ENCODE measurements around the gene ARFGAP1. TPM values are rescaled to one million over a fixed set of nuclear protein-coding genes. Genes with fewer than 3 reads are reported as not detected.

Gene ARFGAP1
- total and polyA plus RNA-seq, 2 donors = 36.3 to 111 TPM

GRCh38 chr20:63290677-63291472 lies 18.3 kb downstream of the ARFGAP1 start:
- H3K4me3 ChIP-seq (ENCODE audit: low read length in 2 of 2) = no peak overlapping the region
- H3K27me3 ChIP-seq (ENCODE audit: control insufficient read depth in 2 of 2, insufficient read depth in 1 of 2, low read length in 1 of 2) = peaks cover 12 to 22% of the 10 kb centered on the region in 2 donors
- H3K27ac ChIP-seq (ENCODE audit: low read depth in 1 of 2, low read length in 1 of 2) = no peak overlapping the region
- peak in 3 of 9 donors; percentile 30 to 52 (median 31) for DNase-seq (ENCODE audit: low read depth in 6 of 9, low spot score in 9 of 9)
- H3K9me3 ChIP-seq (ENCODE audit: control insufficient read depth in 2 of 2, insufficient read depth in 1 of 2, low read length in 1 of 2) = no peaks in the 10 kb centered on the region
- H3K36me3 ChIP-seq (ENCODE audit: control insufficient read depth in 2 of 2, insufficient read depth in 2 of 2, low read length in 1 of 2) = peaks cover 18 to 33% of the 10 kb centered on the region in 2 donors
- 61% methylated on average over 26 of the region's 26 CpGs for WGBS
- H3K4me1 ChIP-seq (ENCODE audit: control insufficient read depth in 2 of 2, insufficient read depth in 2 of 2, low read length in 2 of 2) = peaks cover 0 to 2% of the 10 kb centered on the region in 2 donors

GRCh38 chr20:63291811-63292210 lies 19.2 kb downstream of the ARFGAP1 start:
- 92% methylated on average over 10 of the region's 10 CpGs for WGBS

GRCh38 chr20:63292292-63292701 lies 19.7 kb downstream of the ARFGAP1 start:
- 91% methylated on average over 16 of the region's 16 CpGs for WGBS
- H3K36me3 ChIP-seq (ENCODE audit: control insufficient read depth in 2 of 2, insufficient read depth in 2 of 2, low read length in 1 of 2) = peaks cover 9 to 23% of the 10 kb centered on the region in 2 donors
- no peak overlapping the region for H3K27ac ChIP-seq (ENCODE audit: low read depth in 1 of 2, low read length in 1 of 2)
- peaks cover 0 to 2% of the 10 kb centered on the region in 2 donors for H3K4me1 ChIP-seq (ENCODE audit: control insufficient read depth in 2 of 2, insufficient read depth in 2 of 2, low read length in 2 of 2)
- no peak overlapping the region for H3K4me3 ChIP-seq (ENCODE audit: low read length in 2 of 2)
- no peak for DNase-seq (ENCODE audit: low read depth in 6 of 9, low spot score in 9 of 9)
- H3K27me3 ChIP-seq (ENCODE audit: control insufficient read depth in 2 of 2, insufficient read depth in 1 of 2, low read length in 1 of 2) = peaks cover 20 to 36% of the 10 kb centered on the region in 2 donors
- H3K9me3 ChIP-seq (ENCODE audit: control insufficient read depth in 2 of 2, insufficient read depth in 1 of 2, low read length in 1 of 2) = no peaks in the 10 kb centered on the region

More at GRCh38 chr20:63291811-63292210, 19.2 kb downstream of the ARFGAP1 start:
- H3K9me3 ChIP-seq (ENCODE audit: control insufficient read depth in 2 of 2, insufficient read depth in 1 of 2, low read length in 1 of 2) = no peaks in the 10 kb centered on the region
- peaks cover 13 to 26% of the 10 kb centered on the region in 2 donors for H3K36me3 ChIP-seq (ENCODE audit: control insufficient read depth in 2 of 2, insufficient read depth in 2 of 2, low read length in 1 of 2)
- H3K4me3 ChIP-seq (ENCODE audit: low read length in 2 of 2) = no peak overlapping the region
- H3K27ac ChIP-seq (ENCODE audit: low read depth in 1 of 2, low read length in 1 of 2) = no peak overlapping the region
- peaks cover 0 to 2% of the 10 kb centered on the region in 2 donors for H3K4me1 ChIP-seq (ENCODE audit: control insufficient read depth in 2 of 2, insufficient read depth in 2 of 2, low read length in 2 of 2)
- peaks cover 19 to 31% of the 10 kb centered on the region in 2 donors for H3K27me3 ChIP-seq (ENCODE audit: control insufficient read depth in 2 of 2, insufficient read depth in 1 of 2, low read length in 1 of 2)
- no peak for DNase-seq (ENCODE audit: low read depth in 6 of 9, low spot score in 9 of 9)

GRCh38 chr20:63292904-63293303 lies 20.3 kb downstream of the ARFGAP1 start, which contains the start of gene COL20A1:
COL20A1 (plus strand) TSS chr20:63293186; CDS start chr20:63295108, 1,922 bp downstream.
- Histone ChIP-seq H3K36me3 (ENCODE audit: control insufficient read depth in 2 of 2, insufficient read depth in 2 of 2, low read length in 1 of 2) (peaks cover 9 to 17% of the 10 kb centered on the region in 2 donors), H3K27me3 (ENCODE audit: control insufficient read depth in 2 of 2, insufficient read depth in 1 of 2, low read length in 1 of 2) (peaks cover 20 to 41% of the 10 kb centered on the region in 2 donors), H3K9me3 (ENCODE audit: control insufficient read depth in 2 of 2, insufficient read depth in 1 of 2, low read length in 1 of 2) (no peaks in the 10 kb centered on the region), H3K4me3 (ENCODE audit: low read length in 2 of 2) (no peak within 1 kb of the TSS), H3K27ac (ENCODE audit: low read depth in 1 of 2, low read length in 1 of 2) (no peak within 1 kb of the TSS), H3K4me1 (ENCODE audit: control insufficient read depth in 2 of 2, insufficient read depth in 2 of 2, low read length in 2 of 2) (peaks cover 0 to 2% of the 10 kb centered on the region in 2 donors)
- 38% methylated on average over 7 of the region's 7 CpGs for WGBS
- DNase-seq (ENCODE audit: low read depth in 6 of 9, low spot score in 9 of 9) = no peak

- H3K9me3 ChIP-seq (ENCODE audit: control insufficient read depth in 2 of 2, insufficient read depth in 1 of 2, low read length in 1 of 2) = no peaks in the 10 kb centered on the region
- H3K27me3 ChIP-seq (ENCODE audit: control insufficient read depth in 2 of 2, insufficient read depth in 1 of 2, low read length in 1 of 2) = peaks cover 20 to 43% of the 10 kb centered on the region in 2 donors
- no peak overlapping the region for H3K27ac ChIP-seq (ENCODE audit: low read depth in 1 of 2, low read length in 1 of 2)
- H3K4me3 ChIP-seq (ENCODE audit: low read length in 2 of 2) = no peak overlapping the region
- 80% methylated on average over 11 of the region's 11 CpGs for WGBS
- peaks cover 0 to 2% of the 10 kb centered on the region in 2 donors for H3K4me1 ChIP-seq (ENCODE audit: control insufficient read depth in 2 of 2, insufficient read depth in 2 of 2, low read length in 2 of 2)
- DNase-seq (ENCODE audit: low read depth in 6 of 9, low spot score in 9 of 9) = no peak
- H3K36me3 ChIP-seq (ENCODE audit: control insufficient read depth in 2 of 2, insufficient read depth in 2 of 2, low read length in 1 of 2) = peaks cover 6 to 12% of the 10 kb centered on the region in 2 donors
Observed at GRCh38 chr20:63293456-63293855, 20.8 kb downstream of the ARFGAP1 start.

DNA sequence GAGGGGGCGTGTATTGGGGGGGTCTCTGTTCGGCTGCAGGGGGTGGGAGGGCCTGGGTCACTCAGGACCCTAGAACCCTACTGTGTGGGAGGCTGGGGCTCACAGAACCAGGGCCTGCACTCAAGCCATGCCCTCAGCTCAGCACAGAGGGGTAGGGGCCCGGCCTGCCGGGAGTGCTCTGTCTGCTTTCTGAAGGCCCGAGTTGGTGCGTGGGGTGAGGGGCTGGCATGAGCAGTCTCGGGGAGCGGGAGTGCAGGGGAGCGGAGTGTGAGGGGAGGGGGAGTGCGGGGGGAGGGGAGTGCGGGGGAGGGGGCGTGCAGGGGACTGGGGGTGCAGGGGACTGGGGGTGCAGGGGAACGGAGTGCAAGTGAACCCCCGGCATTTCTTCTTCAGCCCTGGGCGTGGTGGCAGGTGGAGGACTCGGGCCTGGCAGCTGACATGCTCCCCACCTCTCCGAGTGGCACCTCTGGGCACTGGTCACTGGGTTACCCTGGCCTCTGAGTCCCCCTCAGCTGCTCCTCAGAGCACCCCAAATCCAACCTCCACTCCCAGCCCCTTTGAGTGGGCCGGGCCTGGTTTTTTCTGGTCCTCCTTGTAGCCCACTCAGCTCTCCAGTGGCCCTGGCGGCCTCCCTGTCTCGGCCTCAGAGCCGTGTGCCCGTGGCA lies 21.4 kb downstream of the ARFGAP1 start:
- peaks cover 20 to 46% of the 10 kb centered on the region in 2 donors for H3K27me3 ChIP-seq (ENCODE audit: control insufficient read depth in 2 of 2, insufficient read depth in 1 of 2, low read length in 1 of 2)
- H3K9me3 ChIP-seq (ENCODE audit: control insufficient read depth in 2 of 2, insufficient read depth in 1 of 2, low read length in 1 of 2) = no peaks in the 10 kb centered on the region
- no peak overlapping the region for H3K27ac ChIP-seq (ENCODE audit: low read depth in 1 of 2, low read length in 1 of 2)
- WGBS = 77% methylated on average over 21 of the region's 22 CpGs
- no peak for DNase-seq (ENCODE audit: low read depth in 6 of 9, low spot score in 9 of 9)
- peaks cover 0 to 2% of the 10 kb centered on the region in 2 donors for H3K4me1 ChIP-seq (ENCODE audit: control insufficient read depth in 2 of 2, insufficient read depth in 2 of 2, low read length in 2 of 2)
- H3K36me3 ChIP-seq (ENCODE audit: control insufficient read depth in 2 of 2, insufficient read depth in 2 of 2, low read length in 1 of 2) = peaks cover 2 to 6% of the 10 kb centered on the region in 2 donors
- H3K4me3 ChIP-seq (ENCODE audit: low read length in 2 of 2) = no peak overlapping the region

GRCh38 chr20:63294536-63294900 lies 21.9 kb downstream of the ARFGAP1 start:
- peaks cover 0 to 1% of the 10 kb centered on the region in 2 donors for H3K36me3 ChIP-seq (ENCODE audit: control insufficient read depth in 2 of 2, insufficient read depth in 2 of 2, low read length in 1 of 2)
- H3K27me3 ChIP-seq (ENCODE audit: control insufficient read depth in 2 of 2, insufficient read depth in 1 of 2, low read length in 1 of 2) = peaks cover 20 to 49% of the 10 kb centered on the region in 2 donors
- no peaks in the 10 kb centered on the region for H3K9me3 ChIP-seq (ENCODE audit: control insufficient read depth in 2 of 2, insufficient read depth in 1 of 2, low read length in 1 of 2)
- DNase-seq (ENCODE audit: low read depth in 6 of 9, low spot score in 9 of 9) = no peak
- H3K27ac ChIP-seq (ENCODE audit: low read depth in 1 of 2, low read length in 1 of 2) = no peak overlapping the region
- 93% methylated on average over 12 of the region's 12 CpGs for WGBS
- no peak overlapping the region for H3K4me3 ChIP-seq (ENCODE audit: low read length in 2 of 2)
- peaks cover 0 to 2% of the 10 kb centered on the region in 2 donors for H3K4me1 ChIP-seq (ENCODE audit: control insufficient read depth in 2 of 2, insufficient read depth in 2 of 2, low read length in 2 of 2)

GRCh38 chr20:63295018-63295417 lies 22.4 kb downstream of the ARFGAP1 start:
- Histone ChIP-seq H3K36me3 (ENCODE audit: control insufficient read depth in 2 of 2, insufficient read depth in 2 of 2, low read length in 1 of 2) (no peaks in the 10 kb centered on the region), H3K4me1 (ENCODE audit: control insufficient read depth in 2 of 2, insufficient read depth in 2 of 2, low read length in 2 of 2) (peaks cover 0 to 2% of the 10 kb centered on the region in 2 donors), H3K4me3 (ENCODE audit: low read length in 2 of 2) (no peak overlapping the region), H3K27ac (ENCODE audit: low read depth in 1 of 2, low read length in 1 of 2) (no peak overlapping the region), H3K27me3 (ENCODE audit: control insufficient read depth in 2 of 2, insufficient read depth in 1 of 2, low read length in 1 of 2) (peaks cover 20 to 49% of the 10 kb centered on the region in 2 donors), H3K9me3 (ENCODE audit: control insufficient read depth in 2 of 2, insufficient read depth in 1 of 2, low read length in 1 of 2) (no peaks in the 10 kb centered on the region)
- no peak for DNase-seq (ENCODE audit: low read depth in 6 of 9, low spot score in 9 of 9)
- 49% methylated on average over 19 of the region's 19 CpGs for WGBS

GRCh38 chr20:63295422-63295821 lies 22.8 kb downstream of the ARFGAP1 start:
- Histone ChIP-seq H3K4me1 (ENCODE audit: control insufficient read depth in 2 of 2, insufficient read depth in 2 of 2, low read length in 2 of 2) (peaks cover 0 to 2% of the 10 kb centered on the region in 2 donors), H3K4me3 (ENCODE audit: low read length in 2 of 2) (no peak overlapping the region), H3K27ac (ENCODE audit: low read depth in 1 of 2, low read length in 1 of 2) (no peak overlapping the region), H3K36me3 (ENCODE audit: control insufficient read depth in 2 of 2, insufficient read depth in 2 of 2, low read length in 1 of 2) (no peaks in the 10 kb centered on the region), H3K27me3 (ENCODE audit: control insufficient read depth in 2 of 2, insufficient read depth in 1 of 2, low read length in 1 of 2) (peaks cover 20 to 49% of the 10 kb centered on the region in 2 donors), H3K9me3 (ENCODE audit: control insufficient read depth in 2 of 2, insufficient read depth in 1 of 2, low read length in 1 of 2) (no peaks in the 10 kb centered on the region)
- DNase-seq (ENCODE audit: low read depth in 6 of 9, low spot score in 9 of 9) = no peak
- 29% methylated on average over 17 of the region's 17 CpGs for WGBS

Measured in thymus (tissue), 11 donors.